ENCODE data around the gene CTNNA3.

CTNNA3 gene

DNA sequence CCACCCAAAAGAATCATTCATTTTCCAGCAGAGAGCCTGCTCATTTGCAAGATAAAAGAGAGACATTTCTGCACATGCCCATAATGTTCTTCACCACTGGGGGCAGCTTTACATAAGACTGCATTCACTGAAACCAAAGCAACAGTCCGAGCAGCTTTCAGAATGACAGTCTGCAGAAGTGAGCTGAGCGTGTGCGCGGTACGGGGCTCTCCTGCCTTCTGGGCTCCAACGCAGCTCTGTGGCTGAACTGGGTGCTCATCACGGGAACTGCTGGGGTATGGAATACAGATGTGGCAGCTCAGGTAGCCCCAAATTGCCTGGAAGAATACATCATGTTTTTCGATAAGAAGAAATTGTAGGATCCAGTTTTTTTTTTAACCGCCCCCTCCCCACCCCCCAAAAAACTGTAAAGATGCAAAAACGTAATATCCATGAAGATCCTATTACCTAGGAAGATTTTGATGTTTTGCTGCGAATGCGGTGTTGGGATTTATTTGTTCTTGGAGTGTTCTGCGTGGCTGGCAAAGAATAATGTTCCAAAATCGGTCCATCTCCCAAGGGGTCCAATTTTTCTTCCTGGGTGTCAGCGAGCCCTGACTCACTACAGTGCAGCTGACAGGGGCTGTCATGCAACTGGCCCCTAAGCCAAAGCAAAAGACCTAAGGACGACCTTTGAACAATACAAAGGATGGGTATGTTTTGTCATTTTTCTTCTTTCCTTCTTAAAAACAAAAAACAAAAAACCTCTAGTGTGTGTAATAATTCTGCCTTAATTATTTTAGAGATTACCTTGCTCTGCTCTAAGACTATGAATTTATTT, 769.9 kb downstream of the CTNNA3 start, which contains the start of gene LRRTM3:
LRRTM3 (plus strand) TSS at position 141 of the 820 bp plus-strand sequence.
- DNase-seq, result peak; percentile 89

DNA sequence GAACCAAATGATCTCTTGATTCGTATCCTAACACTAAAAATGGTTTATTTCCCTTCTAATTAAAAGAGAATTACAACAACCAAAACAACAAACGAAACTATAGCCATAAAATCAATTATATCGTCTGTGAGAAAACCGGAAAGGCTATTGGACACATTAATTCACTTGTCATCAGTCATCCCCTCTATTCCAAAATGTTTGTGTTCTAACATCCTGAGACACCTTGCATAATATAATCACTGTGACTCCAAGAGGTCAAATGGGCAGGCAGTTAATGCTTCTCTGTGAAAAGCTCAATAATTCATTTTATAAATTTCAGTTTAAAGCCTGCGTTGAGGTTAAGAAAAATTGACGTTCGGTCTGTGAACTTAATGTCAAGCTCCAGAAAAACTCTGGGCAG, 770.6 kb downstream of the CTNNA3 start:
- no peak for DNase-seq

DNA sequence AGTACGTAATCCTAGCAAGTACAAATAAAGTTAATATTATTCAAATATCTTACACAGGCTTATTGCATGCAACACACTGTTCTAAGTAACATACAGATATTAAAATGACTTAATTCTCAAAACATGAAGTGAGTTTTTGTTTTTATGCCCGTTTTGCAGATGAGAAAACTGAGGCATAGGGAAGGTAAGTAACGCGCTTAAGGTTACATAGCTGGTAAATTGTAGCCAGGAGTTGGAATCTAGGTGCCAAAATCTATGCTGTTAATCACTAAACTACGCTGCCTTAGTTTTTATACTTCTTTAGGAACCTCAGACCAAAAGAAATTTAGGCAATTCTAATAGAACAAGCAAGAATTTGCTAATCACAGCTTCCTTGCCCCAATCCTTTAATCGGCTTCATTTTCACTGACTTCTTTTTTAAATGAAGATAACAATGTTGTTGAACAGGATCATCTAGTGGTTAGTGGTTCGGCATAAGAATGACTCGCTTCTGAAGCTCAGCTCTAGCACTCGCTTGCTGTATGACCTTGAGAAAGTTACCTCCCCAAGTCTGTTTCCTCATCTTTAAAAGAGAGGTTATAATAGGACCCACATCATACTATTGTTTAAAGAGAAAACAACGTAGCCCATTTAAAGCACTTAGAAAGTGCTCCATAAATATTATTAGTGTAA, 771.2 kb downstream of the CTNNA3 start:
- DNase-seq, result no peak

DNA sequence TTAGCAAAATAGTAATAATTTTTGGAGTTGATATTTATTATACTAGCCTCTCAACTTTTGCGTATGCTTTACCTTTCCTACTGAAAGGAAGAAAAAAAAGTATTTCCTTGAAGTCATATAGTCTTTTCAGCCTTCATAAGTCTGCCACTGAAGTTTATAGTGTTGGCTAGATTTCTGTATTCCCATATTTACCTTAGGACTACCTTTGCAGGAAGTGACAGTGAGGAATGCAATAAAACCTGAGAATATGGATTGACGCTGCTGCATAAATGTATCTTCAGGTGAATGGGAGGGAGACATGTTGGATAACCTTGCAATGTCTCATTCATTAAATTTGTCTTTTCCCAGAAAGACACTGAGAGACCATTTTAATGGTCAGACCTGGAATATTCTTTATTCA, 776.7 kb downstream of the CTNNA3 start:
- DNase-seq, result no peak

DNA sequence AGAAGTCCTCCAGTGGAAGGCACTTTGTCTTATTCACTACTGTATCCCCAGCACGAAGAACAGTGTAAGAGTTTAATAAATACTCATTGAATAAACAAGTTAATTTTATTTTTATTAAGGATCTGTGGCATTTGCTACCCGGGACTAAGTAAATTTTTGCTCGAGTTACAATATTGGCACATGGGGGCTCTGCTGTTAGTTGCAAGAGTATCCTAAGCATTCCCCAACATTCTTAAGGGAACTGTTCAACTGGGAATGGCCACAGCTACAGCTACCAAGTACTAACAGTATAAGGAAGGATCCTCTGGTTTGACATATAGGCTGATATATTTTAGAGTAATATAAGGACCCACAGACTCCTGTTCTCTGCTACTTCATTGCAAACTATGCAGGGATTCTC, 778.9 kb downstream of the CTNNA3 start:
- DNase-seq, result no peak

DNA sequence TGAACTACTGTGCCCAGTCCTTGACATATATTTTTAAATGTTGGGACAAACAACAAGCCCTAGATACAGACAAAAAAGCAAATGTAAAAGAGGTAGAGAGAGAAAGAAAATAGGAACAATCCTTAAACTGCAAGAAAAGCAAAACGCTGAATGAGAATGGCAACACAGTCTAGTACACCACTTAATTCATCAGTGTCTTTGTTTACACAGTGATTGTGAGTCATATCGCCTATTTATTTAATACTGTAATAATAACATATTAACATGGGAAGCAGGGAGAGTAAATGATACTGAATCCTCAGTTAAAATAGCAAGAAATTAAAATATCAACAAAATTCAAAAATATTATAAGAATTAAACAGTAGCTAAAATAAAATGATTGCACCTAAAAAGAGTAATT, 780.0 kb downstream of the CTNNA3 start:
- DNase-seq, result no peak

DNA sequence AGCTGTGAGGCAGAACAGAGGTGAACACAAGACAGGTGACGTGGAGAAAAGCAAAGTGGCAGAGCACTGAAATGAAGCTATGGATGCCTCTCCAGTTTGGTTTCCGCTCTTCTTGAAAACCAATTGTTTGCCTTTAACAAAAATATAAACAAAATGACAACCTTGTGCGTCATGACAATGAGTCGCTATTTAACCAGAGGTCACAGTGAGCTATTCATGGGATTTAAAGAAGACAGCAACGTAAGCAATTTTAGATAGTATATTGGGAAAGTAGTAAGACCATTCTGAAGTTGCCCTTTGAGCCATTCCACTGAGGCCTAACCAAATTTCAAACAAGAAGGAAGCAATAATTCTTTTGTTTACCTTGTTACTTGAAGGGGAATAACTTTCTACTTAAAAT, 785.3 kb downstream of the CTNNA3 start:
- no peak for DNase-seq

DNA sequence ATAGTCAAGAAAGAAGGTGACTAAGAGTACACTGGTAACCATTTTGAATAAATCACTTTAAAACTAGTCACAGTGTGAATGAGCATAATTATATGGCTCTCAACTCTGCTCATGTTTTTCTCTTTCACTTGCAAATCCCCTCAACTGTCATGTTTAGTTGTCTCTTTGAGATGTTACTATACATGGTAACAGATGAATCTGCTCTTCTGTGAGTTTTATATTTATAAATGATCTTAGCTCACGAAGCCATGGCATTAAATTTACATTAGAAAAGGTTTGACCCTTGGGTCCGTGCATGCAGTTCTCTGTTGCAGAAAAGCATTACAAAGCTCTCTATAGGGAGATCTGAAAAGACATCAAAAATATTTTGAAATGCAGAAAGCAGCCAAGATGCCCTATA, 803.1 kb downstream of the CTNNA3 start:
- no peak for DNase-seq

DNA sequence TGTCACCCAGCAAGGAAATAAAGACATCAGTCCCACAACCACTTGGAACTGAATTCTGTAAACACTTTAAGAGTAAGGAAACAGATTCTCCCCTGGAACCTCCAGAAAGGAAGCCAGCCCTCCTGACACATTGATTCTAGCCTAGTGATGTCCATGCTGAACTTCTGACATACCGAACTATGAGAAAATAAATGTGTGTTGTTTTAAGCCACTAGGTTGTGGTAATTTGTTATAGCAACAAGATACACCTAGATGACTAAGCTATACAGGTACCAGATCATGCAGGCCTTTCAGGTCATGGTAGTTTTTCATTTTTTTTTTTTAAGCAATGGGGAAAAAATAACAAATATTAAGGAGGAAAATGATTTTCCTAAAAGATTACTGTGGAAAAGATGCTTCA, 807.8 kb downstream of the CTNNA3 start:
- DNase-seq, result no peak

DNA sequence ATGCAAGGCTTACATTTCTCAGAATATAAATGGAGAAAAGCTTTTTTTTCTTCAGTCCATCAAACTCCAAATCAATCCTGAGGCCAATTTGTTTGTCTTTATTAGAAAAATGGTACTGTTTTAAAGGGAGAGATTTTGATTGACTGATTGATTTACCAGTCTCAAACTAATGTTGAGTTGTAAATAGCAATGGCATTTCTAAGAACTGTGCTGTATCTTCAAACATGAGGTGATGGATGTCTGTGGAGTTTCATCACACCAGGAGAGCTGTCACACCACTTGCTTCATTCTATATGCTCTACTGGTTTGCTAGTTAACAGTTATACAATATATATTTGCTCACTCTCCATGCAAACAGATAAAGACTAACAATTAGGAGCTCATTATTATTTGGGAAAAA, 809.1 kb downstream of the CTNNA3 start:
- DNase-seq, result no peak

DNA sequence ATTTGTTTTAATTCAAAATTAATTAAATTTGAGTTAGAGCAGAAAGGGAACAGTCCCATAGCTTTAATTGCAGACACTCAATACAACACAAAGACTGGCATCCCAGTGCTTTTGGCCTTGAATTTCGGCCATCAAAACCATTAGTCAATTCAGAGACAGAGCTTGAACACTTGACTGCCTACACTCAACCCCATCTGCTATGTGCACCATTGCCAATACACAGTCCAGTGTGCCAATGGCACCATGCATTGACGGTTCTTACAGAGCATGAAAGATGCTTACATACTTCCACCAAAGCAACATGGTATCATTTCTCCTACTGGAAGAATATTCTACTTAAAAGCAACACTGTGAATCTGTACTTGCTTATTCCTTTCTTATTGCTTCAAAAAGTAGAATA, 813.7 kb downstream of the CTNNA3 start:
- no peak for DNase-seq

DNA sequence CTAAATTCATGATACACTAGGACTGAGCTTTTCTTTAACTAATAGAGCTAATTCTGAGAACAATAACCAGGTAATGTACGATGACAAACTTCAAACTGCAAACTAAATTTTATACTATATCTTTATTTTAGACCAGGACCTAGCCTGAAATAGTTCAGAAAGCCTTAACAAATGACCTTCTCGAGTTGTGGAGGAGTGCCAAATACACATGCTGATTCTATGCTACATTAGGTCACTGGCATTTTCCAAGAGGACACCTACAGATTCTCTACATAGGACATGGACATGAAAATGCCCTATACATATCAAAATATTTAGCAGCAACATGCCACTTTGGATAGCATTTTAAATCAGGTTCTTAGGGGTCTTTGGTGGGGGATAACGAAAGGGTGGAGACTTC, 814.2 kb downstream of the CTNNA3 start:
- DNase-seq, result no peak

DNA sequence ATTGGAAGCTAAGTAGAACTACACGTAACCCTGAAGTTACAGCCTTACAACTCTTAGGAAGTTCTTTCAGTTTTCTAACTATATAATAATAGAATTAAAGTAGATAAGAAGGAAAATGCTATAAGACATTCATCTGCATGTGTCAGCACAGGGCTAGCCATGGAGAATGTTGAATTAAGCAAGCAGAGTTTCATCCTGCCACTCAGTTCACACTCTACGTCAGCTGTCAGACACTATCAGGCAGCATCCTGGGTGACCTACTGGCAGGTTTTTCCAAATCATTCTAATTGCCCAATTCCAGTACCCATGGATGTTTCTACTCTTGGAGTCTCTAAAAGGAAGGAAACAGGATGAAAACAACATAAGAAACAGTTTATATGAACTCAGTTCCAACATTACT, 815.2 kb downstream of the CTNNA3 start:
- no peak for DNase-seq

DNA sequence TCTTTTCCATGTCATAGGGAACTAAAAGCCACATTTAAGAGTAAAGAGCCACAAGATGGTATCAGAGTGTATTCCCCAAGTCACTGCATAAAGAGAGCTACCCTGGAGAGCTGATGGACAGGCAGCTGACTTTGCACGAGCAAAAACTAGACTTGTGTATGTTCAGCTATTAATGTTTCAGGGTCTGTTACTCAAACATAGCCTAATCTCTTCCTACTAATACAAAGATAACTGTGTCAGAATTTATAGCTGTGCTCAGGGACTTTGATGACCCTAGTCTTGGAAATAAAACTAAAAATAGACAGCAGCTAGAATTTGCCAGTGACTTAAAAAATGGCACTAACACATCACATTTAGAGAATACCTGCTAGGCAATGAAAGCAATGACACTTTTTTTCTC, 815.7 kb downstream of the CTNNA3 start:
- DNase-seq, result no peak

DNA sequence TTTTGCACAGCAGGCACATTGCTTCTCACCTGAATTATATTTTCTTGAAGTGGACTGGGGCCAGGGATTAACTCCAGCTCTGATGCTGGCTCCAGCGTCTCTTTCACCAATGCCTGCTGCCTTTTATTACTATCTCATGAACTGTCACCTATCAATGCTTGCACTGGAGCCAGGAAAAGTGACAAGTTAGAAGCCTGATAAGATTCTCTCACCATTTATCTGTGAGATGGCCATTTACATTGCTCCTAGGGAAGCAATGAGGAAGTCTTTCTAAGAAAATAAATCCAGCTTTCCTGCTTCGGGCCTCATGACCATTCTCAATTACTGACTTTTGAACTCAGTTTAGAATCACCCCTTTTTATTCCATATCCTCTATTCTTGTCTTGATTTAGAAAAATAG, 818.6 kb downstream of the CTNNA3 start:
- peak; percentile 13 for DNase-seq

DNA sequence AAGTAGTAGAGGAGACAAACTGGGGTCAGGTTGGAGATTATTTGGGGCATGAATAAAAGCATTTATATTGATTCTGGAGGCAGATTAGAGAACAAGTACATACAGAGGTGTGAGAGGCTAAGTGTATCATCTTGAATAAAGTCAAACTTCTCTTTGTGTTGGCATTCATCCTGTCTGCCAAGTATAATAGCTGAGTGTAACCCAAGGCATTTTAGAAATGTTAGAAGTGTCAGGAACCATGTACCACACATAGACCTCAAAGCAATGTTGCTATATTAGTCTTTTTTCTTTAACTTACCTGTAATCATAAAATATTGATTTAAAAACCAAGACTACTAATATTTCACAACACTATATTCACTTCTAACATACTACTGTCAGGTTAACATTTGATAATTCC, 826.4 kb downstream of the CTNNA3 start:
- DNase-seq, result no peak

DNA sequence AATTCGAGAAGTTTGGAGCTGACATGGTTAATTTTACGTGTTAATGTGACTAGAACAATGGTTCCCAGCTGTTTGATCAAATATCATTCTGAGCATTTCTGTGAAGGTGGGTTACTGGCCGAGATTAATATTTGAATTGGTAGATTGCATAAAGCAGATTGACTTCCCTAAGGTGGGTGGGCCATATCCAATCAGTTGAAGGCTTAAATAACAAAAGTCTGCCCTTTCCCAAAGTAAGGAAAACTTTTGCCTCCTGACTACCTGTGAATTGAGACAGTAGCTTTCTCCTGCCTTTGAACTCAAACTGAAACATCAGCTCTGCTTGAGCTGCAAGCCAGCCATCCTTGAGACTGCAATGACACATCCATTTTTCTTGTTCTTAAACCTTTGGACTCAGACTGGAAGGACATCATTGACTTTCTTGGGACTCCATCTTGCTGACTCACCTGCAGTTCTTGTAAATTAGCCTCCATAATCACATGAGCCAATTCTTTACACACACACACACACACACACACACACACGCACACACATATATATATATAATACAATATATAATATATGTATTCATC, 833.2 kb downstream of the CTNNA3 start:
- no peak for DNase-seq

DNA sequence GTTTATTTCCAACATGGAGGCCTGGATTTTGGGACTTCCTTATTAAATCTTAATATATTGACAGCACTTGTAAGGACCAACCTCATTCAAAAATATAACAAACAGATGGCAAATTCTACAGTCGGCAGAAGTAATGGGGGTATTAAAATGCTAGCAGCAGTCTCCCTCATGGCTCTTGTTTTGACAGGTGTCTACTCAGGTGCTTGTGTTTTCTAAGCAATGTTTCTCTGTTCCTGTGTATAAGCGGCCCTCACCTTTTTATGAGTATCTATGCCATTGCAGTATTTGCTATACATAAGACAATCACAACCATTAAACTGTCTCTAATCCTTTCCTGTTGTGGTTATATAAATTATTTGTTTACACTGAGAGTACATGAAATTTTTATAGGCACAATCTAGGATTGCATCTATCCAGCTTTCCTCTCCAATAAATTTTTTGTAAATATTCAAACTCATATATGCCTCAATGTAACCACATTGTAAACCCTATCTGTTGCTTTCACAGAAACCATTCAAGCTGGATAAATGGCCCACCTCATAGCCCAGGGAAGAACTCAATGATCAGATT, 835.5 kb downstream of the CTNNA3 start:
- DNase-seq, result no peak

DNA sequence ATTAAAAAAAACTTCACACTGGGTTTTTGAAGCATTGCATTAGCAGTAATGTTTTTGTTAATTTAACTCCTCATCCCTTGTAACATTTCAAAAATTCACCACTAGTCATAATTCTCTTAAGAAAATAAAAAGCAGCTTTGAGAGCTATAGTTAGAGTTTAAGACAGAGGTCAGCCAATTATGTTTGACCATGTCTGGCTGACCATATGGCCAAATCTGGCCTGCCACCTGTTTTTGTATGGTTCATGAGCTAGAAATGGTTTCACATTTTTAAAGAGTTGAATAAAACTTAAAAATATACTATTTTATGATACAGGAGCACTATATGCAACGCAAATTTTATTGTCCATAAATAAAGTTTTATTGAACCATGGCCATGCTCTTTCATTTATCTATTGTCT, 843.2 kb downstream of the CTNNA3 start:
- DNase-seq, result no peak

DNA sequence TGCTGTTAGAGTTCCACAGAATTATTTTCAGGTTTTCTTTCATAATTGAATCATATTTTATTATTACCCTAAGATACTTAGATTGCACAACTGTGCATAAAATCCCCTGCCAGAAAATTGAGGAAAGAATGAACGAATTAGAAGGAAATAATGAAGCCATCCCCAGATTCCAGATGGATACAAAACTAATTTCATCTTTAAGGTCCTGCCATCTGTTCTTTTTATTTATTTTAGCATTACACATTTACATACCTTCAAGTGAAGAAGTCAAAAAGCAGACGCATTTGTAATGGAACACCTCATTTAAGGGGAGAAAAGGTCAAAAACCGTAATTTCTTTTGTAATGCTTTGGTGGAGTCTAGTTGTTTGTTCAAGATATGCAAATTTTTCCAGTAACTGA, 847.1 kb downstream of the CTNNA3 start:
- no peak for DNase-seq

DNA sequence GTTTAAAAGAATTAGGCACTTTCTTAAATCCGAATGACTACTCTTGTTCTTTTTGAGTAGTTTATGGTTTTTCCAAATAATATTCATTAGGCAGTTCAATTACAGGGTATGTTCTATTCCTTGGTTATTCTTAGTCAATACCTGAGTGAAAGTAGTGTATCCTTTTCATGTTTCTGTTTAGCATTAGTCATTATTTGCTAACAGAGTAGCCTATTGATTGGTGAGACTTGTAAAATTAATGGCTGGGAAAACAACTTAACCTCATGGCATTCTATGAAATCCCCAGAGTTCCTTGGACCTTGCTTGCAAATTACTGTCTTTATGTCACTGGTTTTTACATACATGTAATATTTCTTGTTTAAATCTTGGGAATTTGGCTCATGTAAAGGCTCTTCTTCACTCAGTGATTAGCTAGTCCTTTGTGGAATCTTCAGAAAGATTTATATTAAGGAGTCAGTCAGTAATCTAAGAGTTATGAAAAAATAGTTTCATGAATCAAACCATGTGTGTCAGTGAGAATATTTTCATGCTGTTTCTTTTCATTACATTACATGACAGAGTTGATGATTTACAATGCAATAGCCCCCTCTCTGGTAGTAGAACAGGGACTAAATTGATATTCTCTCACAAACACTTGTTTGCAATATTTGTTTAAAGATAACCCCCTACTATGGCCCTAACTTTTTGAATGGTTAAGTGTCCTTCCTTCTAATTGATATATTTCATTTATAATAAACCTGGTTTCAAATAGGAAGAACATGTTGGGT, 851.6 kb downstream of the CTNNA3 start:
- DNase-seq, result no peak

DNA sequence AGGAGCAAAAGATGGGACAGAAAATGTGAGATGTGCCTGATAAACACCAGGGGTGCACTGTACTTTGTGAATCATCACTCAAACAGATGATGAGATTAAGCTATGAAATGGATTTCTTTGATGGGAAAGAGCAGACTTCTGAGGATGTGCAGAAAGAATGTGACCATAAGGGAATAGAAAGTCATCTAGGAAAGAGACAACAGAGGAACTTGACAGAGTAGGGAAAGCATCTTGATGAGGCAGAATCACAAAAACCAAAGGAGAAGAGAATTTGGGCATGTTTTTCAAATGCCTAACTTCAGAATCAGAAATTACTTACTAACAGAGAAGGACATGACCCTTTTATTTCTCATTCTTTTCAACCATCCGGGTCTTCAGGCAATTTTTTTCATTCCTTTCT, 852.6 kb downstream of the CTNNA3 start:
- no peak for DNase-seq

DNA sequence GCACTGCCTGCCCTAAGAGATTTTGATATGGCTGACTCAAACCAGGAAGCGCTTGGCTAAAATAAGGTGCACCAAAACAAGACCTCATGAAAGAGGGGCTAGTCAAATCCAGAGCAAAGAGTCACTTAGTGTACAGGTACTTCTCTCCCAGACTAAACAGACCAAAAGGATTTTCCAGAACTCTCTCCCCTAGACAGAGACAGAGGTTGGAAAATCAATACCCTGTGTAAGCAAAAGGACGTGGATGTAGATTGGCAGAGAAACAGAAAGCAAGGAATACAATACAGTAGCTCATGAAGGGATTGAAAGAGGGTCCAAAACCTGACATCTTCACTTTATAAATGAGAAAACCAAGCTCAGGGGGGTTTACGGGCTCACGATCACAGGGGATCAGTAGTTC, 853.1 kb downstream of the CTNNA3 start:
- no peak for DNase-seq

Data from OCI-M1 (cell line).